Loucy (cell line): ENCODE data around the gene CD160.

Source experiments
- H2AFZ ChIP-seq: fragments of 200-600 bp; sonication (generic); 2 replicates; pipeline ENCODE4 v1.6.0; 2016; ENCODE audit warnings: antibody characterized with exemption, mild to moderate bottlenecking, low read length, moderate library complexity
- H3F3A ChIP-seq: fragments of 200-600 bp; 2 replicates; pipeline ENCODE4 v1.6.0; 2016; ENCODE audit warnings: antibody characterized with exemption, low read depth, mild to moderate bottlenecking
- H3K27me3 ChIP-seq: fragments of 200-600 bp; sonication (generic); 2 replicates; pipeline ENCODE4 v1.6.1; 2014; ENCODE audit warnings: low read length, mild to moderate bottlenecking; ENCODE audit not compliant: insufficient read depth, poor library complexity, severe bottlenecking
- H3K36me3 ChIP-seq: fragments of 200-600 bp; sonication (generic); 2 replicates; pipeline ENCODE4 v1.6.1; 2016; ENCODE audit warnings: low read length; ENCODE audit not compliant: insufficient read depth
- H3K4me1 ChIP-seq: fragments of 200-600 bp; sonication (generic); 2 replicates; pipeline ENCODE4 v1.5.1; 2014; ENCODE audit warnings: low read length, mild to moderate bottlenecking; ENCODE audit not compliant: insufficient read depth, poor library complexity, severe bottlenecking
- H3K4me2 ChIP-seq: fragments of 200-600 bp; sonication (generic); 2 replicates; pipeline ENCODE4 v1.6.0; 2014; ENCODE audit warnings: antibody characterized with exemption, low read length, low read depth, mild to moderate bottlenecking; ENCODE audit not compliant: poor library complexity, severe bottlenecking
- H3K4me3 ChIP-seq: fragments of 200-600 bp; sonication (generic); 2 replicates; pipeline ENCODE4 v1.5.1; 2014; ENCODE audit warnings: low read length, mild to moderate bottlenecking, mixed read lengths; ENCODE audit not compliant: poor library complexity, severe bottlenecking
- H3K79me2 ChIP-seq: fragments of 200-600 bp; sonication (generic); 2 replicates; pipeline ENCODE4 v1.6.1; 2014; ENCODE audit warnings: low read length; ENCODE audit not compliant: insufficient read depth
- H3K9ac ChIP-seq: fragments of 200-600 bp; sonication (generic); 2 replicates; pipeline ENCODE4 v1.6.0; 2014; ENCODE audit warnings: mild to moderate bottlenecking, low read depth, low read length, moderate library complexity; ENCODE audit not compliant: poor library complexity, severe bottlenecking
- H3K9me2 ChIP-seq: fragments of 200-600 bp; sonication (generic); replicated peaks from 2 replicates; pipeline ENCODE4 v1.6.1; 2016; ENCODE audit warnings: low read depth, low read length, mixed read lengths
- H3K9me3 ChIP-seq: fragments of 200-600 bp; sonication (generic); 2 replicates; pipeline ENCODE4 v1.6.1; 2014; ENCODE audit warnings: mild to moderate bottlenecking, antibody characterized with exemption, low read length, low read depth; ENCODE audit not compliant: insufficient read depth
- H4K20me1 ChIP-seq: fragments of 200-600 bp; sonication (generic); 2 replicates; pipeline ENCODE4 v1.6.0; 2014; ENCODE audit warnings: antibody characterized with exemption, low read length, mild to moderate bottlenecking; ENCODE audit not compliant: insufficient read depth, poor library complexity, severe bottlenecking
- CTCF ChIP-seq: fragments of 200-600 bp; sonication (generic); conservative IDR thresholded peaks from 2 replicates; pipeline ENCODE4 v1.5.1; 2014; ENCODE audit warnings: mild to moderate bottlenecking, antibody characterized with exemption, low read length
- EZH2phosphoT487 ChIP-seq: fragments of 200-600 bp; IDR thresholded peaks from 2 replicates; pipeline ENCODE4 v1.6.1; 2018; ENCODE audit warnings: antibody characterized with exemption, mild to moderate bottlenecking, moderate library complexity, borderline replicate concordance

The CD160 gene

GRCh38 chr1:145786271-145786670, 67.0 kb downstream of the CD160 start:
- no peak overlapping the region for H2AFZ ChIP-seq
- H3K4me1 ChIP-seq = peaks cover 5% of the 10 kb centered on the region
- H3K4me3 ChIP-seq = no peak overlapping the region
- no peaks in the 10 kb centered on the region for H3K9me2 ChIP-seq
- no peak overlapping the region for H3K9ac ChIP-seq
- H3K36me3 ChIP-seq = peaks cover 48% of the 10 kb centered on the region; the same call in 1 of the 2 replicates
- peaks cover 3% of the 10 kb centered on the region for H4K20me1 ChIP-seq
- no peak overlapping the region for H3K4me2 ChIP-seq
- peaks cover 11% of the 10 kb centered on the region; the same call in 1 of the 2 replicates for H3K79me2 ChIP-seq
- H3K9me3 ChIP-seq = no peaks in the 10 kb centered on the region
- 0 out of 2 replicates have a peak, but pooled peaks cover 3% of the 10 kb centered on the region for H3F3A ChIP-seq
- H3K27me3 ChIP-seq = no peaks in the 10 kb centered on the region
- TF ChIP-seq CTCF (no peak), EZH2phosphoT487 (no peak)

- Histone ChIP-seq H3K4me1 (peaks cover 5% of the 10 kb centered on the region), H3F3A (0 out of 2 replicates have a peak, but pooled peaks cover 3% of the 10 kb centered on the region), H3K9ac (no peak overlapping the region), H3K9me3 (no peaks in the 10 kb centered on the region), H3K27me3 (no peaks in the 10 kb centered on the region), H2AFZ (no peak overlapping the region), H3K79me2 (peaks cover 22% of the 10 kb centered on the region; the same call in 1 of the 2 replicates), H3K9me2 (no peaks in the 10 kb centered on the region), H3K36me3 (peaks cover 41% of the 10 kb centered on the region; the same call in 1 of the 2 replicates), H3K4me3 (no peak overlapping the region), H3K4me2 (no peak overlapping the region), H4K20me1 (peaks cover 3% of the 10 kb centered on the region)
- no peak for TF ChIP-seq EZH2phosphoT487
- no peak for TF ChIP-seq CTCF
Measured at GRCh38 chr1:145788580-145788979, 69.3 kb downstream of the CD160 start.
